Neutrophil (primary cell): ENCODE results near the gene KCNQ2.

ENCODE experiments used
- H3K27ac ChIP-seq: fragments of 200-600 bp; sonication (generic); 2 replicates; pipeline ENCODE4 v1.5.1; 2016; ENCODE audit warnings: mild to moderate bottlenecking, moderate library complexity
- H3K27me3 ChIP-seq: fragments of 200-600 bp; sonication (generic); 2 replicates; pipeline ENCODE4 v1.6.0; 2016; ENCODE audit warnings: mild to moderate bottlenecking
- H3K36me3 ChIP-seq: fragments of 200-600 bp; sonication (generic); 2 replicates; pipeline ENCODE4 v1.5.1; 2017
- H3K4me1 ChIP-seq, 2 experiments: fragments of 200-600 bp in 1 of 2; sonication (generic) in 1 of 2; 1 replicate in 1 of 2; 2 replicates in 1 of 2; pipeline versions ENCODE4 v1.5.1 to v1.6.1; 2013 to 2016; ENCODE audit warnings: low read depth in 1 of 2, low read length in 1 of 2, mild to moderate bottlenecking in 1 of 2, moderate library complexity in 1 of 2; ENCODE audit not compliant: control insufficient read depth in 1 of 2, insufficient read depth in 1 of 2
- H3K4me3 ChIP-seq, 2 experiments: fragments of 200-600 bp in 1 of 2; sonication (generic) in 1 of 2; 1 replicate in 1 of 2; 2 replicates in 1 of 2; pipeline ENCODE4 v1.5.1; 2013 to 2016; ENCODE audit warnings: low read depth in 1 of 2, low read length in 1 of 2, mild to moderate bottlenecking in 1 of 2, moderate library complexity in 1 of 2
- H3K9me3 ChIP-seq: fragments of 200-600 bp; sonication (generic); 2 replicates; pipeline ENCODE4 v1.5.1; 2016
- TF ChIP-seq, protein P1 (sequence below): fragments of 200-600 bp; sonication (generic); IDR thresholded peaks from 2 replicates; pipeline ENCODE4 v1.5.1; 2016; ENCODE audit warnings: antibody characterized with exemption

KCNQ2 gene

DNA sequence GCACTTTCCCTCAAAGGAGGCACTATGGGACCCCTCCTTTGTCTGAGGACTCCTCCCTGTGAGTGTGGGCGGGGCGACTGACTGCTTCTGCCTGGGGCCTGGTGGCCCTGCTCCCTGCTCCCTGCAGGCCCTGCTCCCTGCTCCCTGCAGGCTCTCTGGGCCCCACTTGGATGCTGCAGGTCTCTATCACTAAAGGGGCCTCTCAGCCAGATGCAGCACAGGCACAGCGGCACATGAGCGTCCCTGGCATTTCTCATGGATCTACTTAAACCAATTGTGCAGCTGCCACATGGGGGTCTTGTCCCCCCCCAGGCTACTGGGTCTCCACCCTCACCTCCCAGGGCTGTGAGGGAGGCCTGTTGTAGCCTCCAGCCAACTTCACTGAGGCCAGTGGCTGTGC, 18.6 kb upstream of the KCNQ2 start:
- Histone ChIP-seq H3K27me3 (peaks cover 74% of the 10 kb centered on the region), H3K36me3 (no peaks in the 10 kb centered on the region), H3K9me3 (no peaks in the 10 kb centered on the region), H3K4me3 (no peak overlapping the region), H3K27ac (no peak overlapping the region), H3K4me1 (peaks cover 0 to 2% of the 10 kb centered on the region in 2 experiments)
- TF ChIP-seq, protein P1, sequence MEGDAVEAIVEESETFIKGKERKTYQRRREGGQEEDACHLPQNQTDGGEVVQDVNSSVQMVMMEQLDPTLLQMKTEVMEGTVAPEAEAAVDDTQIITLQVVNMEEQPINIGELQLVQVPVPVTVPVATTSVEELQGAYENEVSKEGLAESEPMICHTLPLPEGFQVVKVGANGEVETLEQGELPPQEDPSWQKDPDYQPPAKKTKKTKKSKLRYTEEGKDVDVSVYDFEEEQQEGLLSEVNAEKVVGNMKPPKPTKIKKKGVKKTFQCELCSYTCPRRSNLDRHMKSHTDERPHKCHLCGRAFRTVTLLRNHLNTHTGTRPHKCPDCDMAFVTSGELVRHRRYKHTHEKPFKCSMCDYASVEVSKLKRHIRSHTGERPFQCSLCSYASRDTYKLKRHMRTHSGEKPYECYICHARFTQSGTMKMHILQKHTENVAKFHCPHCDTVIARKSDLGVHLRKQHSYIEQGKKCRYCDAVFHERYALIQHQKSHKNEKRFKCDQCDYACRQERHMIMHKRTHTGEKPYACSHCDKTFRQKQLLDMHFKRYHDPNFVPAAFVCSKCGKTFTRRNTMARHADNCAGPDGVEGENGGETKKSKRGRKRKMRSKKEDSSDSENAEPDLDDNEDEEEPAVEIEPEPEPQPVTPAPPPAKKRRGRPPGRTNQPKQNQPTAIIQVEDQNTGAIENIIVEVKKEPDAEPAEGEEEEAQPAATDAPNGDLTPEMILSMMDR, result no peak

- H3K4me3 ChIP-seq, result no peak overlapping the region
- no peaks in the 10 kb centered on the region for H3K9me3 ChIP-seq
- no peaks in the 10 kb centered on the region for H3K4me1 ChIP-seq
- TF ChIP-seq, protein P1, result no peak
- peaks cover 70% of the 10 kb centered on the region for H3K27me3 ChIP-seq
- no peaks in the 10 kb centered on the region for H3K36me3 ChIP-seq
- no peak overlapping the region for H3K27ac ChIP-seq
Measured at GRCh38 chr20:63490416-63490815, 18.0 kb upstream of the KCNQ2 start.

GRCh38 chr20:63488315-63489251, 16.1 kb upstream of the KCNQ2 start:
- no peaks in the 10 kb centered on the region for H3K9me3 ChIP-seq
- no peak overlapping the region for H3K4me3 ChIP-seq
- H3K36me3 ChIP-seq, result no peaks in the 10 kb centered on the region
- peaks cover 70% of the 10 kb centered on the region for H3K27me3 ChIP-seq
- TF ChIP-seq, protein P1, result no peak
- no peak overlapping the region for H3K27ac ChIP-seq
- H3K4me1 ChIP-seq, result no peaks in the 10 kb centered on the region

DNA sequence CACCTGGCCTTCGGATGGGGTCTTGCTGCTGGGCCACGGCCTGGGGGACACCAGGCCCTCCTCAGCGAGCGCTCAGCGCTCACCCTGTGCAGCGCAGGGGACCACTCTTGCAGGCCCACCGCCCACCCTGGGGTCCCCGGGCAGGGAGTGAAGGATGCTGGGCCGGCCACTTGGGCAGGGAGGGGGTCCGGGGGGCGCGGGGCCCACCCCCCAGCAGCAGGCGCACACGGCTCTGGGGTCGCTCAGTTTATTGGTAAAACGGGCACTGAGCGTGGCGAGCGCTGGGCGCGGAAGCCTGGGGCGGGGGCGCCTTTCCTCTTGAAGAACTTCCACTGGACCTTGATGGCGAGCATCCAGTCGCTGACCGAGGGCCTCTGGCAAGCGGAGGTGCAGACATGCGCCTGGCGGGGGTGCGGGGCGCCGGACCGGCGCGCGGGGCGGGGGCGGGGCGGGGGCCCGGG, 15.4 kb upstream of the KCNQ2 start:
- Histone ChIP-seq H3K27ac (no peak overlapping the region), H3K4me3 (no peak overlapping the region), H3K4me1 (no peaks in the 10 kb centered on the region), H3K36me3 (no peaks in the 10 kb centered on the region), H3K9me3 (no peaks in the 10 kb centered on the region), H3K27me3 (peaks cover 77% of the 10 kb centered on the region)
- TF ChIP-seq, protein P1, result no peak

DNA sequence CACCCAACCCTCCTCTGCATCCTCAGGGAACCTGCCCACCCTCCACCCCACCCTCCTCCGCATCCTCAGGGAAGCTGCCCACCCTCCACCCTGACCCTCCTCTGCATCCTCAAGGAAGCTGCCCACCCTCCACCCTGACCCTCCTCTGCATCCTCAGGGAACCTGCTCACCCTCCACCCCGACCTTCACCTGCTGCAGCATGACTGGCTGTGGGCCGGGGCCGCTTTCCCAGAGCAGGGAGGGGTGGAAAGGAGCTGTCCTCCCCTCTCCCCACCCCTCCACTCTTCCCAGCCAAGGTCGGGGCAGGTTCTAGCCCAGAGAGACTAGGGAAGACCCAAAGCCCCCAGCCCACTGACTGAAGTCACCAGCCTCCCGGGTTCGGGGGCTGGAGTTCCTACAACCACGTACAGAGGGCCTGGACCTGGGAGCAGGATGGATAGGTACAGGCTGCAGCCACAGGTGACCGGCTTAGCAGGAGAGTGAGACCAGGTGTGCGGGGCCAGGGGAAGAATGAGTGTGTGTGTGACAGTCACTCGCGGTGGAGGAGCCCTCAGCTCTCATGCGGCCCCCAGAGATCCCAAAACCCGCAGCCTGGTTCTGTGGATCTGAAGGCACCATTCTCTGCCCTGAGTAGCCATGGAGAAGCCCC, 14.8 kb upstream of the KCNQ2 start:
- TF ChIP-seq, protein P1, result no peak
- Histone ChIP-seq H3K4me3 (no peak overlapping the region), H3K36me3 (no peaks in the 10 kb centered on the region), H3K4me1 (no peaks in the 10 kb centered on the region), H3K9me3 (no peaks in the 10 kb centered on the region), H3K27ac (no peak overlapping the region), H3K27me3 (peaks cover 83% of the 10 kb centered on the region)
